Trophoblast cell (in vitro differentiated cells and primary cell): ENCODE measurements around the gene CXorf58.

ENCODE experiments used
- DNase-seq, 2 donors: peaks; one replicate each; pipeline ENCODE4 v3.0.0-alpha.2; 2016
- H2AFZ ChIP-seq: 2 replicates; pipeline ENCODE4 v1.6.1; 2013; ENCODE audit warnings: low read length, moderate library complexity, mild to moderate bottlenecking; ENCODE audit not compliant: insufficient read depth, poor library complexity
- H2AK5ac ChIP-seq: 2 replicates; pipeline ENCODE4 v1.6.1; 2013; ENCODE audit warnings: mild to moderate bottlenecking, low read length
- H2BK120ac ChIP-seq: 2 replicates; pipeline ENCODE4 v1.6.1; 2013; ENCODE audit warnings: low read length, mild to moderate bottlenecking, moderate library complexity; ENCODE audit not compliant: insufficient read depth, poor library complexity
- H2BK12ac ChIP-seq: 2 replicates; pipeline ENCODE4 v1.6.1; 2013; ENCODE audit warnings: mild to moderate bottlenecking, low read length, moderate library complexity
- H2BK5ac ChIP-seq: 2 replicates; pipeline ENCODE4 v1.6.1; 2013; ENCODE audit warnings: low read length, low read depth, moderate library complexity, mild to moderate bottlenecking; ENCODE audit not compliant: poor library complexity
- H3K14ac ChIP-seq: 2 replicates; pipeline ENCODE4 v1.6.1; 2013; ENCODE audit warnings: mild to moderate bottlenecking, low read length
- H3K18ac ChIP-seq: 2 replicates; pipeline ENCODE4 v1.6.1; 2013; ENCODE audit warnings: mild to moderate bottlenecking, low read length
- H3K23ac ChIP-seq: 2 replicates; pipeline ENCODE4 v1.6.1; 2013; ENCODE audit warnings: low read length
- H3K27ac ChIP-seq: 2 replicates; pipeline ENCODE4 v1.5.1; 2013; ENCODE audit warnings: low read depth, mild to moderate bottlenecking, inconsistent platforms, low read length, moderate library complexity
- H3K27me3 ChIP-seq: 2 replicates; pipeline ENCODE4 v1.6.1; 2013; ENCODE audit warnings: inconsistent platforms, mild to moderate bottlenecking, low read length, moderate library complexity; ENCODE audit not compliant: insufficient read depth
- H3K36me3 ChIP-seq, 2 experiments: 1 replicate in 1 of 2; 2 replicates in 1 of 2; pipeline ENCODE4 v1.6.1; 2013; ENCODE audit warnings: low read length in 2 of 2, mild to moderate bottlenecking in 2 of 2, moderate library complexity in 1 of 2; ENCODE audit not compliant: insufficient read depth in 2 of 2, control insufficient read depth in 1 of 2
- H3K4ac ChIP-seq: 2 replicates; pipeline ENCODE4 v1.6.1; 2013; ENCODE audit warnings: low read depth, mild to moderate bottlenecking, low read length, moderate library complexity
- H3K4me1 ChIP-seq, 2 experiments: 1 replicate in 1 of 2; 2 replicates in 1 of 2; pipeline ENCODE4 v1.6.1; 2013; ENCODE audit warnings: low read length in 2 of 2, mild to moderate bottlenecking in 2 of 2, moderate library complexity in 1 of 2; ENCODE audit not compliant: insufficient read depth in 2 of 2, control insufficient read depth in 1 of 2
- H3K4me2 ChIP-seq: 2 replicates; pipeline ENCODE4 v1.6.1; 2013; ENCODE audit warnings: inconsistent platforms, mild to moderate bottlenecking, low read length, moderate library complexity
- H3K4me3 ChIP-seq: 2 replicates; pipeline ENCODE4 v1.5.1; 2013; ENCODE audit warnings: mild to moderate bottlenecking, low read depth, low read length, inconsistent platforms
- H3K79me1 ChIP-seq: one replicate; pipeline ENCODE4 v1.6.1; 2013; ENCODE audit warnings: low read length
- H3K79me2 ChIP-seq: 2 replicates; pipeline ENCODE4 v1.6.1; 2013; ENCODE audit warnings: low read length, mild to moderate bottlenecking; ENCODE audit not compliant: control insufficient read depth, insufficient read depth, poor library complexity
- H3K9ac ChIP-seq: 2 replicates; pipeline ENCODE4 v1.6.1; 2013; ENCODE audit warnings: mild to moderate bottlenecking, low read length
- H3K9me3 ChIP-seq: 2 replicates; pipeline ENCODE4 v1.6.1; 2013; ENCODE audit warnings: low read depth, mild to moderate bottlenecking, control low read depth, inconsistent platforms, low read length; ENCODE audit not compliant: insufficient read depth
- H4K12ac ChIP-seq: 2 replicates; pipeline ENCODE4 v1.6.1; 2013; ENCODE audit warnings: low read depth, mild to moderate bottlenecking, low read length, moderate library complexity
- H4K8ac ChIP-seq: 2 replicates; pipeline ENCODE4 v1.6.1; 2013; ENCODE audit warnings: low read depth, mild to moderate bottlenecking, low read length, moderate library complexity
- H4K91ac ChIP-seq: one replicate; pipeline ENCODE4 v1.6.1; 2013; ENCODE audit warnings: low read depth, mild to moderate bottlenecking, low read length, moderate library complexity
- WGBS: extraction: QIAGEN DNeasy Blood & Tissue Kit; methylation state at CpG from one replicate; pipeline ENCODE4 v1.1.7; 2013; ENCODE audit warnings: missing lambda C conversion rate; ENCODE audit not compliant: insufficient read length, insufficient coverage; ENCODE audit errors: extremely low coverage; 5-methylcytosine and 5-hydroxymethylcytosine counted together

The CXorf58 gene

DNA sequence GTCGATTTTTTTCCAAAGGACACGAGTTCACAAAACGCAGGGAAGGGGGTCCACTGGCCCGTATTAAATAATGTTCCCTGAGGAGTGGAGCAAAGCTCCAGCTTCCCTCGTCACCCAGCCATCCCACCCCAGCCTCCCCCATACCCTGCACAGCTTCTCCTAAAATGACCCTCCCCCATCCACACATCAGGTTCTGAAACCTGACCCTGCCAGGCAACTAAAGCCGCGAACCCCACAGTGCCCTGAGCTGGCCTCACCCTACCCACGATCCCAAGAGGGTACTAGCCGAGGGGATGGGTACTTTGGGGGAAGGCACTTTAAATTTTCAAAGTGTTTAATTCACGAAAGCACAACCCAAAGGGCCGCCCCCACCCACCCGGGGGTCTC, 702 bp upstream of the CXorf58 start:
- no peak overlapping the region for H2BK12ac ChIP-seq
- peak overlapping the region; percentile 65 for H4K8ac ChIP-seq
- peaks cover 2% of the 10 kb centered on the region for H3K79me1 ChIP-seq
- H3K27me3 ChIP-seq = no peaks in the 10 kb centered on the region
- H3K4me1 ChIP-seq = no peaks in the 10 kb centered on the region
- H3K4ac ChIP-seq = peak overlapping the region; percentile 6
- no peak overlapping the region for H3K23ac ChIP-seq
- H3K9me3 ChIP-seq = no peaks in the 10 kb centered on the region
- H3K27ac ChIP-seq = peak overlapping the region; percentile 53
- H3K9ac ChIP-seq = peak overlapping the region; percentile 70
- H2BK5ac ChIP-seq = no peak overlapping the region
- no peak for DNase-seq
- no peak overlapping the region for H3K18ac ChIP-seq
- peak overlapping the region; percentile 67 for H3K4me2 ChIP-seq
- H4K91ac ChIP-seq = peak overlapping the region; percentile 28
- no peaks in the 10 kb centered on the region for H3K79me2 ChIP-seq
- peak overlapping the region; percentile 78 for H3K4me3 ChIP-seq
- H2AFZ ChIP-seq = peak overlapping the region; percentile 90
- peak overlapping the region; percentile 13 for H2BK120ac ChIP-seq
- H3K36me3 ChIP-seq = no peaks in the 10 kb centered on the region
- H3K14ac ChIP-seq = no peak overlapping the region
- no peak overlapping the region for H2AK5ac ChIP-seq
- H4K12ac ChIP-seq = peak overlapping the region; percentile 75
- WGBS = no CpG with 5 or more reads among the region's 12 CpGs

- Histone ChIP-seq H3K23ac (no peak overlapping the region), H3K4ac (no peak overlapping the region), H3K9me3 (no peaks in the 10 kb centered on the region), H3K4me3 (no peak overlapping the region), H4K12ac (no peak overlapping the region), H3K4me1 (no peaks in the 10 kb centered on the region), H4K91ac (no peak overlapping the region), H3K18ac (no peak overlapping the region), H3K79me2 (no peaks in the 10 kb centered on the region), H3K36me3 (no peaks in the 10 kb centered on the region), H2AFZ (no peak overlapping the region), H3K27me3 (no peaks in the 10 kb centered on the region), H4K8ac (peak overlapping the region; percentile 19), H3K79me1 (peaks cover 2% of the 10 kb centered on the region), H3K14ac (no peak overlapping the region), H3K27ac (no peak overlapping the region), H3K9ac (no peak overlapping the region), H2AK5ac (no peak overlapping the region), H2BK120ac (no peak overlapping the region), H2BK5ac (no peak overlapping the region), H2BK12ac (no peak overlapping the region), H3K4me2 (no peak overlapping the region)
- WGBS = no CpG with 5 or more reads among the region's 13 CpGs
- DNase-seq = no peak
Measured at GRCh38 chrX:23908219-23909004, 606 bp downstream of the CXorf58 start.

DNA sequence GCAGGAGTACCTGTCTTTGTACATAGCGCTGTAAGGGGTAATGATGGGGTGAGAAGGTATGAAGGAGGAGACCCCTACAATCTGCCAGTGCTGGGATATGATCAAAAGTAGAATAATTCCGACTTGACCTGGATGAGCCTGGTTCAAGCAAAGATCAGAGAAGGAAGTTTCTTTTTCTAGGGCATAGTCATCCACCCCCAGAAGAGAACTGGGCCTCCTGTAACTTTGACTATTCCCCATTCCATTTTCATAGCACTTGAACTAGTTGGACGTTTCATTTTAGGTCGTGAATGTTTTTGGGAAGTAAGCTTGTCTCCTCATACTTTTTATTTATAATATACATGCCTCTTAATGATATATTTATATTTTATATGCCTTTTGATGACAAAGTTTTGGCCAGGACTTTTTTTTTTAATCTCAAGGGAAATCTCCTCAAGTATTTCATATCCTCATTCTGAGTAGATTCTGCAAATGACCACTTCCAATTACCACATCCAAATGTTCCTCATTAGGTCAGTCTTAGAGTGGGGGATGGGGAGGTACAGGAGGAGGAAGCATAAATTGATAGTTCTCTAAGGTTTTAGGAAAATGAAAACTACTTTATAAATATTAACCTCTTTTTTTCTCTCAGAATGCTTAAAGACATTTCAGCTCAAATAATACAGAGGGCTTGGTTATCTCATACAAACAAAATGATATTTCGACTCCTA, 3.5 kb downstream of the CXorf58 start:
- H3K4ac ChIP-seq = no peak overlapping the region
- no peak overlapping the region for H3K23ac ChIP-seq
- no peaks in the 10 kb centered on the region for H3K79me2 ChIP-seq
- DNase-seq = no peak
- no peaks in the 10 kb centered on the region for H3K36me3 ChIP-seq
- no peak overlapping the region for H3K18ac ChIP-seq
- H3K27ac ChIP-seq = no peak overlapping the region
- H3K4me2 ChIP-seq = no peak overlapping the region
- H2BK5ac ChIP-seq = no peak overlapping the region
- no CpG with 5 or more reads among the region's 5 CpGs for WGBS
- H3K4me3 ChIP-seq = no peak overlapping the region
- H2BK120ac ChIP-seq = no peak overlapping the region
- H4K91ac ChIP-seq = no peak overlapping the region
- H3K4me1 ChIP-seq = no peaks in the 10 kb centered on the region
- no peaks in the 10 kb centered on the region for H3K27me3 ChIP-seq
- no peak overlapping the region for H3K9ac ChIP-seq
- H2AFZ ChIP-seq = no peak overlapping the region
- no peak overlapping the region for H2BK12ac ChIP-seq
- no peaks in the 10 kb centered on the region for H3K9me3 ChIP-seq
- no peak overlapping the region for H4K12ac ChIP-seq
- H4K8ac ChIP-seq = no peak overlapping the region
- no peak overlapping the region for H3K14ac ChIP-seq
- H3K79me1 ChIP-seq = peaks cover 2% of the 10 kb centered on the region
- H2AK5ac ChIP-seq = no peak overlapping the region

DNA sequence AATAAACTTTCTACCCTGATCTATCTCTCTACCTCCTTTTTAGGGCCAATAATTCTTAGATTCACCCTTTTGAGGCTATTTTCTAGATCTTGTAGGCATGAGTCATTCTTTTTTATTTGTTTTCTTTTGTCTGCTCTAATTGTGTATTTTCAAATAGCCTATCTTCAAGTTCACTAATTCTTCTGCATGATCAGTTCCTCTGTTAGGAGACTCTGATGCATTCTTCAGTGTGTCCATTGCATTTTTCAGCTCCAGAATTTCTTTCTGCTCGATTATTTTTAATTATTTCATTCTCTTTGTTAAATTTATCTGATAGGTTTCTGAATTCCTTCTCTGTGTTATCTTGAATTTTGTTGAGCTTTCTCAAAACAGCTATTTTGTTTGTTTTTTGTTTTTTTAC, 11.3 kb downstream of the CXorf58 start:
- H3K4me1 ChIP-seq = no peaks in the 10 kb centered on the region
- no peak overlapping the region for H2AFZ ChIP-seq
- H4K91ac ChIP-seq = no peak overlapping the region
- no peak overlapping the region for H3K9ac ChIP-seq
- no peak for DNase-seq
- no peak overlapping the region for H4K8ac ChIP-seq
- no peak overlapping the region for H3K18ac ChIP-seq
- WGBS = no CpG with 5 or more reads among the region's 1 CpG
- H3K27ac ChIP-seq = no peak overlapping the region
- H3K14ac ChIP-seq = no peak overlapping the region
- no peaks in the 10 kb centered on the region for H3K36me3 ChIP-seq
- H3K23ac ChIP-seq = no peak overlapping the region
- H3K4ac ChIP-seq = no peak overlapping the region
- no peak overlapping the region for H2BK5ac ChIP-seq
- no peaks in the 10 kb centered on the region for H3K79me1 ChIP-seq
- H3K27me3 ChIP-seq = no peaks in the 10 kb centered on the region
- no peak overlapping the region for H3K4me2 ChIP-seq
- no peak overlapping the region for H2BK12ac ChIP-seq
- no peak overlapping the region for H2AK5ac ChIP-seq
- H2BK120ac ChIP-seq = no peak overlapping the region
- no peaks in the 10 kb centered on the region for H3K79me2 ChIP-seq
- H3K9me3 ChIP-seq = no peaks in the 10 kb centered on the region
- no peak overlapping the region for H4K12ac ChIP-seq
- H3K4me3 ChIP-seq = no peak overlapping the region
